GM19023 (cell line): ENCODE results near the gene HDAC4.
"Not testable (repeated sequence)": the region's sequence is repeated elsewhere in the genome, so short reads cannot be mapped to it uniquely, and the experiment has no call there.

Source experiments
- ATAC-seq: cut with Tn5 transposase; IDR thresholded peaks from one replicate; pipeline ENCODE4 v1.9.1; 2021; ENCODE audit warnings: mild to moderate bottlenecking, moderate library complexity; ENCODE audit not compliant: unreplicated experiment

The HDAC4 gene

DNA sequence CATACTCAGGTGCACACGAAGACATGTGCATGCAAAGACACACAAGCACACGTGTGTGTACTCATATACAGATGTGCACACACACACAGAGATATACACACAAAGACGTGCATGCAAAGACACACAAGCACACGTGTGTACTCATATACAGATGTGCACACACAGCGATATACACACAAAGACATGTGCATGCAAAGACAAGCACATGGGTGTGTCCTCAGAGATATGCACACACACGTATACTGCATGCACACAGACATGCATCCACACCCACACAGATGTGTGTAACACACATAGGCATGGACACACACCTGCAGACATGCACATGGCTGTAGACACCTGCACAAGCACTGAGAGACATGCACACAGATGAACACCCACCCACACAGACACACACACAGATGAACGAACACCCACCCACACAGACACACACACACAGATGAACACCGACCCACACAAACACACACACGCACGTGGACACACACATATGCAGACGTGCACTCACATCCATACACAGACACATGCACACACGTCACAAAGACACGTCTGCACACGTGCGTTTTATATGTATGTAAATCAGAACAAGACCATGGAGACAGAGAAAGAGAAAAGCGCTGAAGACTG is 321.0 kb downstream of the HDAC4 start:
- no peak for ATAC-seq

DNA sequence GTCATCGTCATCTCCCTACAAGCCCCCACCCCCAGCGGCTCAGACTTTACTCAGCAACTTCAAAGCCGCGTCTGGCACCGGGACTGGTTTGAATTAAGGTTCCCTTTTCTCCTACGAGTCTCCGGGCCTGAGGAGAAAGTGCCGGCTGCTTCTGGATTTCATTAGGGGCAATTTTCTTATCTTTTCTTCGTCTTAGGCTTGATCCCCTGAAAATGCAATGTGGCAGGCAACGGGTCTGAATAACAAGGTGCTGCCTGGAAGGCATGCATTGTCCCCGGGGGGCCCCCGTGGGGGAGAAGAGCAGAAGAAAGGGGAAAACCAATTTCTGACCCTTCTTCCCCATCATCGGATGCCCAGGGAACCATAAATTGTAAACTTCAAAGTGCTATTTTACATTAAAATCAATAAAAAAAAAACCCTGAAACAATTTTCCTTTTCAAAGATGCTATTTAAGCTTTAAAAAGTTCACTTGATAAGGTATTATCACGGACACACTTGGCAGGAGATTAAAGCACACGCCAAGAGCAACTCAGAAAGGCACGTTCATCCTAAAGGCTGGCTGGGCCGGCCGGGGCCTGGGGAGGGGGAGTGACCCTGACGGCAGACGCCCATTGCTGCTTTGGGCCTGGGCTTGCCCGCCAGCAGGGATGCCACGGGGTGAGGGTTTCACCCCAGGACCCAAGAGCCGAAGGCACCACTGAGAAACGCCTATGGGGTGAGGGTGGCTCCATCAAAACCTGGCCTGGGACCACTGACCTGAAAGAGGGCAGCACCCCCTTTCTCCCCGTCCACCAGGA is 322.5 kb downstream of the HDAC4 start:
- no peak for ATAC-seq

DNA sequence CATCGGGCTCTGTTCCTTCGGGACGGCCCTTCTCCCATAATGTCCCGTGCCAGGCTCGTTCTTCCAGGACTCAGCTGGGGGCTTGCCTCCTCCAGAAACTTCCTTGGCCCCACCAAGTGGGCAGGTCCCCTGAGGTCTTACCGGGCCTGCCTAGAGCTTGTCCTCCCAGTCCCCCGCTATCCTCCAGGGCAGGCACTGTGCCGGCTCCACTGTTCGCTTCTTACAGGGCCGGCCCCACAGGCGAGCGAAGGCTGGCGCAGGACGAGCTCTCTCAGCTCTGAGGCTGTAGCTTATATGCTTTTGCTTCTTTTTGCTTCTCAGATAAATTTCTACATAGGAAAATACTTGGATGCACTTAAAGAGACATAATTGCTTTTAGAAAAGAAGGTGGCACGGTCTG is 323.6 kb downstream of the HDAC4 start:
- ATAC-seq: no peak

DNA sequence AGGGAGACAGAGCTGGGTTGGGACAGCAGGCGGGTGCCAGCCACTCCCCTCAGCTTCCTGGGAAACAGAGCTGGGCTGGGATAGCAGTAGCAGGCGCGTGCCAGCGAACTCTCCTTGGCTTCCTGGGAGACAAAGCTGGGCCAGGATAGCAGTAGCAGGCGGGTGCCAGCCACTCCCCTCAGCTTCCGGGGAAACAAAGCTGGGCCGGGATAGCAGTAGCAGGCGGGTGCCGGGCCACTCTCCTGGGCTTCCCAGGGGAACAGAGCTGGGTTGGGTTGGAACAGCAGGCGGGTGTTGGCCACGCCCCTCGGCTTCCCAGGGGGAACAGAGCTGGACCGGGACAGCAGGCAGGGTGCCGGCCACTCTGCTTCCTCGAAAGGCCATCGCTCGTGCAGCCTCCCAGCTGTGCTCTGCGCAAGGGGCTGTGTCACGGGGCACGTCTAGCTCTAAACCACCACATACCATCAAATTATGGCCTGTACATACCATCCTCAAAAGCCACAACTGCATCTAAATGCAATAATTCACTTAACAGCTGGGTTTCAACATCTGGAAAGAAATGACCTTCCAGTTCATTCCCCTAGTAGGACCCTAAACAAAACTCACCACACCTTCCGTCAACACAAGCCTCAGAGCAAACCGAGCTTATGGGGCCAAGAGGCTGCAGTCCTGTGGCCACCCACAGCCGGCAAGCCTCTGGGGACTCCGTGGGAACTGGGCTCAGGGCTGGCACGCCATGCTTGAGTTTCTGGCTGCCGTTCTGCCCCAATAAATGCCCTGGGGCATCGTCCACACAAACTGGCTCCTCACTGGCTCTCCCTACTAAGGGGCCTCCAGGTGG is 324.7 kb downstream of the HDAC4 start:
- no peak for ATAC-seq

DNA sequence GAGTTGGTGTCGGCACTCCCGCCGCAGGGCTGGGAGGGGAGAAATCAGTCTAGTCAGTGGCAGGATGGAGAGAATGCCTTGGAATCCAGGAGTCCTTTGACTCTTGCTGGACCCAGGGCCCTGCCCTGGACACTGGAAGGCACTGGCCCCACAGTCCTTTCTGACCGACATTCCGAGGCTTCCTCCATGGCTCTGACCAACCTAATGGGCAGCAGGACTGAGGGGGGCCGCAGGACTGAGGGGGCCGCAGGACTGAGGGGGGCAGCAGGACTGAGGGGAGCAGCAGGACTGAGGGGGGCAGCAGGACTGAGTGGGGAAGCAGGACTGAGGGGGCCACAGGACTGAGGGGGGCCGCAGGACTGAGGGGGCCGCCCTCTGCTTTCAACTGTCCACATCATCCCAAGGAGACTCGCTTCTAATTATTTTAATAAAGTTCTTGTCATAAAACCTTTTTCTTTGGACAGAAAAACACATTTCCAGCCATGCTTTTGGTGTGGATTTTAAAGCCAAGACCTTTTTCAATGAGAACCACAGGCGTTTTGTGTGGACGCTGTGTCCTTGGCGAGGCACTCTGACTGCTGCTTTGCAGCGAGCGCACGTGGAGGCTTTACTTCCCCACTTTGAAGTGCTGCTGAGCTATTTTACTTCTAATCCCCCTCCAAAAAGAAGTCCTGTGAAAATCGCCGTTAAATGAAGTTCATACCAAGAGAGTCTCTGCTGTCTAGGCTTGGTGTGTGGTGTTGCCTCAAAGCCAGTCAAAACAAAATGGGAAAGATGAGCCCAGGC is 326.9 kb downstream of the HDAC4 start:
- no peak for ATAC-seq

DNA sequence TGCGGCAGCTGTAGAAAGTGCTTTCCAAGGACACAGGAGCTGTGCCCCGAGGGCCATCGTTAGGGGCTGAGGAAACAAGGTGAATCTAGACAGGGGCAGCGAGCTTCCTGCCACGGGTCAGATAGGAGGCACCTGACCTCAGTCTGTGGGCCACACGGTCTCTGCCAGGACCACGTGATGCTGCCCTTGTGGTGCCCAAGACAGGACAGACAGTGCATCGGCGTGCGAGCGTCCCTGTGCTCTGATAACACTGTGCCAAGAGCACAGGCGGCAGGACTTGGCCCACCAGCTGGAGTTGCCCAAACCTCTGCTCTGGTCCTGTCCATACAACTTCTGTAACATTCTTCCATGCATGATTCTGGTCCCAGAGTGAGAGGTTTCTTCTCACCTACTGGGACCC is 327.6 kb downstream of the HDAC4 start:
- no peak for ATAC-seq

DNA sequence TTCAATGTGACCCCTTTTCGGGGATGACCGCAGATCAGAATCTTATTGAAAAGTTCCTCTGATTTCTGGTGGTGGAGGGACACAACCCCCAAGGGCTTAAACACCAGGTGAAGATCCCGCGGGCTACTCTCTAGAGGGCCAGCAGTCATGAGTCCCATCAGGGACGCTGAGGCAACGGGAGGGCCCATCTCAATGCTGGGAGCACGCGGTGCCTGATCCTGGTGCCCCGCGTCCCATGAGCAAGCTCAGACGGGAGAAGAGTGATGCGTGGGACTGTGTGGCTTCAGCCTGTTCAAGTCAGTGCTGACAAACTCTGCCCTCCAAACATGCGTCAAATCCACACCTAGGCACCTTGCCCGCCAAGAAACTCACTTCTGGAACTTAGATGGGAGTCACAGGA is 328.0 kb downstream of the HDAC4 start:
- ATAC-seq: no peak

DNA sequence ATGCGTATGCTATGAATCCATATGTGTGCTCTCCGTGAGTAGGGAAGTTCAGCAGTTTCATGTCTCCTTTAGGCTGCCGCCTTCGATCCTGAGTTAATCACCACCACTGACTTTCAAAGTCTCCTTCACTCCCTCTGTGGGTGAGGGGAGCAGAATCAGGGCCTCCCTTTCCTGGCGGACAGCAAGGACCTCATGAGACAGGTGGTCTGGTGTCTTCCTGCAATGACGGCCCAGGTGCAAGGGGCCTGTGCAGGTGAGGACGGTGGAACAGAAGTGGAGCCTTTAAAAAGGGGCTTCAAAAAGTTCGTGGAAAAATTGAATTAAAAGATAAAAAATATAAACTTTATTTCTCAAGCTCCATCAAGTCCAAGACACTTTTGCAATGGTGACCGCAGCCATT is 330.4 kb downstream of the HDAC4 start:
- no peak for ATAC-seq

DNA sequence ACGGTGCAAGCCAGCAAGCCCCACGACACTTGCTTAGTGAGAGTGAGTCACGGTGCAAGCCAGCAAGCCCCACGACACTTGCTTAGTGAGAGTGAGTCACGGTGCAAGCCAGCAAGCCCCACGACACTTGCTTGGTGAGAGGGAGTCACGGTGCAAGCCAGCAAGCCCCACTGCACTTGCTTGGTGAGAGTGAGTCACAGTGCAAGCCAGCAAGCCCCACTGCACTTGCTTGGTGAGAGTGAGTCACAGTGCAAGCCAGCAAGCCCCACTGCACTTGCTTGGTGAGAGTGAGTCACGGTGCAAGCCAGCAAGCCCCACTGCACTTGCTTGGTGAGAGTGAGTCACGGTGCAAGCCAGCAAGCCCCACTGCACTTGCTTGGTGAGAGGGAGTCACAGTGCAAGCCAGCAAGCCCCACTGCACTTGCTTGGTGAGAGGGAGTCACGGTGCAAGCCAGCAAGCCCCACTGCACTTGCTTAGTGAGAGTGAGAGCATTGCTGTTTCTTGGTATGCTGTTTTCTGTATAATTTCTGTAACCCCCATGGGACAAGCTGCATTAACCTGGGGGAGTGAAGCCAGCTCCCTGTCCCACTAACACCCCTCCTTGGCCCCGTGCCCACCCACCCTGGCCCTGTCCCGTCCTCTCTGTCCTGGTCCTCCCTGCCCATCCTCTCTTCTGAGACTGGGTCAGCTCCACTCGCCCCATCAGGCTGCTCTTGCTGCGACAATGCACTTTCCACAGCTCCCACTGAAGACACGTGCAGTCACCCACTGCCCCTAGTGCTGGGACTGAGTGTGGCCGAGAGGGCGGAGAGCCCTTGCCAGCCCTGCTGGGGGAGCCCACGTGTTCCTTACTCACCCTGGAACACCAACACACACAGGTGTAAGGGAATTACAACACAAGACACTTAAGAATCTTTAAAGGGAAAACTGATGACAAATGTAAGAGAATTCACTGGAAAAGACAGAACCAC is 331.2 kb downstream of the HDAC4 start:
- not testable (repeated sequence) for ATAC-seq

DNA sequence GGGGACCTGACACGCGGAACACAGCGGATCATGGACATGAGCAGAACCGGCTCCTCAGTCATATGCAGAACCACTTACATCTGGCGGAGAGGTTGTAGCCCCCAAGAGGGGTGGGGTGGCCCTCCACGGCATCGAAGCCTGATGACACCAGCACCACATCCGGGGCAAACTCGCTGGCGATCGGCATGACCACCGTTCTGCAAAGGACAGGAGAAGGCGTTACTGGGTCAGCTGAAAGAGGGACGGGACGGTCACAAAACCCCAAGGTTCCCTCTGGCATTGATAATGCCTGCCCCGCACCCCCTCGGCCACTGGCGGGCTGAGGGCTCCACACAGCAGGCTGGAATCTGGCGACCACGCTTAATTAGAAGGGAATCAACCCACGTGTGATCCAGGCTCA is 332.4 kb downstream of the HDAC4 start:
- ATAC-seq: no peak

DNA sequence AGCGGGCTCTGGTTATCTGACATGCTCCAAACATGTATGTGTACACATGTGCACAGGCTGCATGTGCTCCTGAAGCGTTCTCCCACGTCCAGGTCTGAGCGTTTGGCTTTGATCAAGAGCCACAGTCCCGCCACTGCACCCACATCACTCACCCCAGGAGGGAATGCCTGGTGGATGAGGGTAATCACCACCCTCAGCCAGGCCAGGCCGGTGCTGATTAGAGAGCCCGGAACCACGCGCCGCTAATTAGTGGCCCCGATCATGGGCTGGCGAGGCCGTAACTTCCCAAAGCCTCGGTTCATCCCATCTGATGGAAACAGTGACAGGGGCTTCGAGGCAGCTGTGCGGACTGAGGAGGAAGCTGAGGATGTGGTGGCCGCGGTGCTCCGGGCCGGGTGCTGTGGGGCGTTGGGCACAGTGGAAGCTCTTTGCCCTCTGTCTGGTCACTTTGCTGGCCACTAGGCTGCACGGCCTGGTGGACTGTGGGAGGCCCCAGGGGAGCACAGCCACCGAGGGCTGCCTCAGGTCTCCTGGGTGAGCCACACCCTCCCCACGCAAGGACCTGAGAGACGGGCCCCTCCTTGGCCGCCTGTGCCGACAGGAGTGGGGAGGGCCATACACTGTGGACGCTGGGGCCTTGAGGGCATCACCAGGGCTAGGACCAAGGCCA is 333.5 kb downstream of the HDAC4 start:
- no peak for ATAC-seq

DNA sequence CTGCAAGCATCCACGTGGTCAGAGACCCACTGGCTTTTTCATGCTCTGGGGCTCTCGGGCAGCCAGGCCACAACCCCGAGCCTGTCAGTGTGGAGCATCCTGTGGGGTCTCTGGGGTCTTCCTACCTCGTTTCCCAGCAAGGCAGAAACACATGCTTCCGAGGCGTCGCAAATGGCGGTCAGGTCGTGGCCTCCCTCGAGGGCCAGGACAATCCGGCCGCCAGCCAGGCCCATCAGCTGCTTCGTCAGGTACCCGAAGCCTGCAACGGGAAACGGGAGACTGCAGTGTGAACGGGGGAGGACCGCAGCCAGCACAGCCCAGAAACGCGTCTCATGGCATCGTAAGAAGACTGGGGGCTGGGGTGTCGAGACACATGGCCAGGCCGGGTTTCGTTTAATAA is 334.2 kb downstream of the HDAC4 start:
- ATAC-seq: no peak

DNA sequence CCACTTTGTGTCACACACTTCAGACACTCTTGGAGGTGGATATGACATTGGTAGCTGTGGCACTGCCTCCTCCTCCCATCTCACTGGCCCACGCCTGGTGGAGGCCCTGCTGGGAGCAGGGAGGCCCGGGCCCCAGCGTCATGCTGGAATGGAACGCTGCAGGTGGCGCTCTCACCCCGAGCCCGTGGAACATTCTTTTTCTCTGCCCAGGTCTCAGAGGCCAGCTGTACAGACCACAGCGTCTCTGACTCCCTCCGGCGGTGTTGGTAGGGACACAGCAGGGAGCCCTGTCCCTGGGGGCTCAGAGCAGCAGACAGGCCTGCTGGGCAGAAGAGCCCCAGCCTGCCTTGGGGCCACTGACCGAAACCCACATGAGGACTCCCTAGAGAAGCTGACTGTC is 334.9 kb downstream of the HDAC4 start:
- ATAC-seq: no peak

DNA sequence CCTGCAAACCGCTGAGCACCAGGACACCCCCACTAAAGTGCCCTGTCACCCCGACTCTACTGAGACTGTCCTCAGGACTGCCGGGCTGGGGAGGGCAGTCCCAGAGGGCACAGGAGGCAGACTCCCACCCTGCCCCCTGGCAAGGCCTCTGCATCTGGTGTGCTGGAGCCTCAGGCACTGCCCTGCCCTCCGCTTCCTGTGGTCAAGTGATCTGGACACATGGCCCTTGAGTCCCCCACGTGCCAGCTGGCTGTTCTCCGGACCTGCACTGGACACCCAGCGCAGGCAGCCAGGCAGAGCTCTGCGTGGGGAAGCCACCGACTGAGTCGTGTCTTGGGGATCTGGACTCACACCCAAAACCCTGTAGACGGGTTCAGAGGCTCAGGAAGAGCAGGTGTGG is 335.3 kb downstream of the HDAC4 start:
- ATAC-seq: no peak

DNA sequence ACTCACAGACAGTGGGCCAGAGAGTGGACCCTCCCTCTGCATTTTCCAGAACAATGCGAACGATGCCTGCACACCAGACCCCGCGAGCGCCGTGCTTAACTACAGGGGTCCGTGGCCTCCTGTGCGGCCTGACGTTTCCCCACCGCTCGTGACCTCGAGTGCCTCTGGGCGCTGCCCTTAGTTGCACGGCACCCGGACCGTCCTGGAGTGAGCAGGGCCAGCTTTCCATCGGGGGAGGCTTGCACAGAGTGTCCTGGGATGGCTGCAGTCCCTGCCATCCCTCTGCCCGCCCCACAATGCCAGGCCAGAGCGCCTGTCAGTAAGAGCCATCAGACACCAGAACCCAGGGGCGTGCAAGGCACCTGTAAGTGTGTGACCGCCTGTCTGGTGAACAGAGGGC is 335.9 kb downstream of the HDAC4 start:
- no peak for ATAC-seq

DNA sequence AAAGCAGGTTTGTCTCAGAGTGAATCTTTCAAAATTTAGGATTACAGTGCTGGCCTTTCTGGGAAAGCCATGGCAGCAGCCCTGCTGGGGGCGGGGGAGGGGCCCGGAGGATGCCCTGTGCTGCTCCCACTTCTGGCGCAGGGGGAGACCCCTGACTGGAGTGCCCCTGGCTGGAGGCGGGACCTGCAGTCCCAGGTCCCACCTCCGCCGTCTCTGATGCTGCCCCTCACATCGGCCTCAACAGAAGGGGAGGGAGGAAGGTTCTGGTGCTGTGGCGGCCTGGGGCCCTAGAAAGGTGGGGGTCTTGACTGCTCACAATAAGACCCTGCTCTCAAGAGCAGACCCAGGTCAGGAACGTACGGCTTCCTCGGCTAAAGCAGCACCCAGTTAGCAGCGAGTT is 336.6 kb downstream of the HDAC4 start:
- no peak for ATAC-seq

DNA sequence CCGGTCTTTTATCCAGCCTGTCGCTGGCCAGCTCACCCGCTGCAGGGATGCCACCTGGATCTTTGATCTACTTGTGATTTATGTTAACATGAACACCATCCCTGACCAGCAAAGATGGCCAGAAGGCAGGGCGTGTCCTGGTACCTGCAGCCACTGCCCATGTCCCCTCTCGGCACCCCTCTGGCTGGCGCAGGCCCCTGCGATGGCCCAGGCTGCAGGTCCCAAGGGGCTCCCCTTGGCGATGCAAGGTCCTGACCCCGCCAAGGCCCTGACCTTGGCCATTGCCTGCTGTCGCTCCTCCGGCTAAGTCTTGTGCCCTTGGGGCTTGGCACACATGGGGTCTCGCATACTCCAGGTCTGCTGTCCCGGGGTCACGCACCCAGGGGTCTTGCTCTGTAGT is 338.1 kb downstream of the HDAC4 start:
- no peak for ATAC-seq

DNA sequence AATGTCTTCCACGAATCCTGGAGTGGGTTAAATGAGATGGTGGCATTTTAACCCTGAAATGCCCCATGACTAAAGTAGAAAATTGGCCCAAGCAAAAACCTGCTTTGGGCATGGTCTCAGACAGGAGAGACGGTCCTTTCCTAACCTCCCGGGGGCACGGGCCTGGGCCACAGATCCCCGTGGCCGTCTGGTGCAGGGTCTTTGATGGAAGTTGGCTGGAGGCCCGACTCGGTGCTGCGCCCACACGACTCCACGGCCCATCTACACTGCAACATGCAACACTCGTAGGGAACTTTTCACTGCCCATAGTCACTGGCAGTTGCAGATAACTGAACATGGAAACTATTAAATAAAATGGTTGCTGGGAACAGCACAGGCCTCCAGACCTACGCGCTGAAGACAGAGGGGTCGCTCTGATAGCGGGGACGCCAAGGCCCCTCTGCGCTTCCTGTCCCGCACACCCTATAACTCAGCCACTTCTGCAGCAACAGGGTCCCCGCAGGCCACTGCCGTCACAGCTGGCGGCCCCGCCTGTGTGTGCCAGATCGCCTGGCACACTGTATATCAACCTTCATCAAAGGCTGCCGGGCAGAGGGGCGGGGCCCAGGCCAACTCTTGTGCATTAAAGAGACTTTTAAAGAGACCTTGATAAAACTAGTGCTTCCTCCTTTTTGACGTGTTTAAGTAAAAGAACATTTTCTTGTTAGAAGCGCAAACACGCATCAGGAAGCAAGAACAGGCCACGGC is 338.8 kb downstream of the HDAC4 start:
- ATAC-seq: no peak
